ENCODE data around the gene PCDHA4. TPM values are rescaled to one million over a fixed set of nuclear protein-coding genes. Genes with fewer than 3 reads are reported as not detected.

The PCDHA4 gene
- total RNA-seq, 1 experiment from 2014 or later: 5.6 TPM

DNA sequence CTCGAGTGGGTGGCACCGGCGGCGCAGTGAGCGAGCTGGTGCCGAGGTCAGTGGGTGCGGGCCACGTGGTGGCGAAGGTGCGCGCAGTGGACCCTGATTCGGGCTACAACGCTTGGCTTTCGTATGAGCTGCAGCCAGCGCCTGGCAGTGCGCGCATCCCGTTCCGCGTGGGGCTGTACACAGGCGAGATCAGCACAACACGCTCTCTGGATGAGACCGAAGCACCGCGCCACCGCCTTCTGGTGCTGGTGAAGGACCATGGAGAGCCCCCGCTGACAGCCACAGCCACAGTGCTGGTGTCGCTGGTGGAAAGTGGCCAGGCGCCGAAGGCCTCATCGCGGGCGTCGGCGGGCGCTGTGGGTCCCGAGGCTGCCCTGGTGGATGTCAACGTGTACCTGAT lies 16.6 kb downstream of the PCDHA4 start:
- ATAC-seq (no peak), DNase-seq (ENCODE audit: low spot score) (no peak)
- 0 out of 2 replicates have a peak, but pooled peaks cover 1% of the 10 kb centered on the region for H3K9me3 Mint-ChIP-seq
- no peaks in the 10 kb centered on the region for H3K27me3 Mint-ChIP-seq (ENCODE audit: low read depth)
- H3K4me1 Mint-ChIP-seq: peaks cover 2% of the 10 kb centered on the region; the same call in 1 of the 2 replicates
- CTCF ChIA-PET: interaction anchor here (0.6 to 1.6 kb wide), 5 partner anchors 11 to 37 kb away, joined by 3 to 4 read pairs (median 4); partner anchors contain the start of genes PCDHA1, PCDHA2, PCDHA4 and PCDHA7
- H3K4me3 Mint-ChIP-seq: no peak overlapping the region
- peaks cover 2% of the 10 kb centered on the region for H3K36me3 Mint-ChIP-seq
- H3K27ac Mint-ChIP-seq: no peak overlapping the region
- POLR2A ChIA-PET: no interaction called here
- TF ChIP-seq CBFB (CRISPR knock-in tag; IDR thresholded peaks at IDR 0.05; ENCODE audit: low read depth) (no peak), KAT7 (CRISPR knock-in tag; IDR thresholded peaks at IDR 0.05; ENCODE audit: borderline replicate concordance) (no peak), SOX15 (CRISPR knock-in tag; IDR thresholded peaks at IDR 0.05) (no peak), HMGXB4 (CRISPR knock-in tag; IDR thresholded peaks at IDR 0.05) (no peak), ELF4 (CRISPR knock-in tag; IDR thresholded peaks at IDR 0.05; ENCODE audit: low read depth) (no peak), ZNF512 (CRISPR knock-in tag; IDR thresholded peaks at IDR 0.05; ENCODE audit: borderline replicate concordance) (no peak)

DNA sequence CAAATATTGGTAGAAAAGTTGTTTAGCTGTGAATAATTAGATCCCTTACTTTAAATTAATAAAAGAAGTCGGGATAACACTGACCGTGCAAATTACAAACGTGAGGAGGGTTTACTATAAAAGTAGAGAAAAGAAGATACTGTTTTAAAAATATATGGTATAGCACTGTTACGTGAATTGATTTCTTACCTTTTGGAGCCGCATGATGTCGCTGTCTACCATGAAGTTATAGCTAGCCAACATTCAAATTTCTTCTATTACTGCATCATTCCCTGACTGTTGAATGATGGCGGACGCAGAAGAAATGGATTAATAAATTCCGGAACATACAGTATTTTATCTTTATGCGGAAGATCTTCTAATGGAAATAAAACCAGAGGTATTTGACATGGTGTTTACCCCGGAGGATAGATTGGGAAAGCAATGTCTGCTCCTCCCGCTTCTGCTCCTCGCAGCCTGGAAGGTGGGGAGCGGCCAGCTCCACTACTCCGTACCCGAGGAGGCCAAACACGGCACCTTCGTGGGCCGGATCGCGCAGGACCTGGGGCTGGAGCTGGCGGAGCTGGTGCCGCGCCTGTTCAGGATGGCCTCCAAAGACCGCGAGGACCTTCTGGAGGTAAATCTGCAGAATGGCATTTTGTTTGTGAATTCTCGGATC lies 21.0 kb downstream of the PCDHA4 start, which contains the start of gene PCDHA6:
PCDHA6 (plus strand) TSS at position 257 of the 658 bp plus-strand sequence; CDS start at position 389, 132 bp downstream.
- no peaks in the 10 kb centered on the region for H3K27me3 Mint-ChIP-seq (ENCODE audit: low read depth)
- CTCF ChIA-PET: interaction anchor here (0.6 to 3.6 kb wide), 13 partner anchors 10 to 299 kb away, joined by 3 to 32 read pairs (median 4); partner anchors contain the start of genes PCDHA1, PCDHA10, PCDHA2 and PCDHA4
- H3K27ac Mint-ChIP-seq: no peak within 1 kb of the TSS
- H3K4me1 Mint-ChIP-seq: peaks cover 4% of the 10 kb centered on the region; the same call in 1 of the 2 replicates
- POLR2A ChIA-PET: no interaction called here
- H3K36me3 Mint-ChIP-seq: peaks cover 14% of the 10 kb centered on the region
- H3K9me3 Mint-ChIP-seq: 0 out of 2 replicates have a peak, but pooled peaks cover 3% of the 10 kb centered on the region
- no peak for DNase-seq (ENCODE audit: low spot score)
- peak within 1 kb of the TSS; percentile 74 for H3K4me3 Mint-ChIP-seq
- ATAC-seq: peak; percentile 24; the same call in 1 of the 2 replicates
- TF ChIP-seq, protein P1, sequence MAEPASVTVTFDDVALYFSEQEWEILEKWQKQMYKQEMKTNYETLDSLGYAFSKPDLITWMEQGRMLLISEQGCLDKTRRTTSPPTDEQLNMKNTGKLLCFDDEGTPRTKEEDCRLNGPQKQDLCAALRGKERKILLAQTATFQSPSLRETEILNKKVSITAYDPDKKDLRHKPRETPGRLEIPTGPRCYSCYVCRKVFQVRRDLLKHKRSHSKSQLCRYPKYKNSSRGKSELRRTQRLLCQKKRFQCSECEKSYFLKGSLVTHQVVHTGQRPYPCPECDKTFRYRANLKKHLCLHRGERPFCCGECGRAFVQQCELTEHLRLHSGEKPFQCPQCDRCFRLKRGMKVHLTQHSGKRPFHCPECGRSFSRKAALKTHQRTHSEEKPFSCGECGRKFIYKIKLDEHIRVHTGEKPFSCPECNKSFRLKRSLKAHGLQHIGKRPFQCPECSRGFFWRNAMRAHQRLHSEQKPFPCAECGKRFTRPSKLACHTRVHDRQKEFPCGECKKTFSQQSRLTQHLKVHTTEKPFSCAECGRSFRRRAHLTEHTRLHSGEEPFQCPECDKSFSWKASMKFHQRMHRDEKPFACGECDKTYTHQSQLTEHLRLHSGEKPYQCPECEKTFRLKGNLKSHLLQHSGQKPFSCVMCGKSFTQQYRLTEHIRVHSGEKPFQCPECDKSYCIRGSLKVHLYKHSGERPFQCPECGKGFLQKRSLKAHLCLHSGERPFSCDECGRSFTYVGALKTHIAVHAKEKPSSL (CRISPR knock-in tag; conservative IDR thresholded peaks at IDR 0.05): no peak
- no peak for TF ChIP-seq TP53 (CRISPR knock-in tag; IDR thresholded peaks at IDR 0.05)
- TF ChIP-seq, protein P2, sequence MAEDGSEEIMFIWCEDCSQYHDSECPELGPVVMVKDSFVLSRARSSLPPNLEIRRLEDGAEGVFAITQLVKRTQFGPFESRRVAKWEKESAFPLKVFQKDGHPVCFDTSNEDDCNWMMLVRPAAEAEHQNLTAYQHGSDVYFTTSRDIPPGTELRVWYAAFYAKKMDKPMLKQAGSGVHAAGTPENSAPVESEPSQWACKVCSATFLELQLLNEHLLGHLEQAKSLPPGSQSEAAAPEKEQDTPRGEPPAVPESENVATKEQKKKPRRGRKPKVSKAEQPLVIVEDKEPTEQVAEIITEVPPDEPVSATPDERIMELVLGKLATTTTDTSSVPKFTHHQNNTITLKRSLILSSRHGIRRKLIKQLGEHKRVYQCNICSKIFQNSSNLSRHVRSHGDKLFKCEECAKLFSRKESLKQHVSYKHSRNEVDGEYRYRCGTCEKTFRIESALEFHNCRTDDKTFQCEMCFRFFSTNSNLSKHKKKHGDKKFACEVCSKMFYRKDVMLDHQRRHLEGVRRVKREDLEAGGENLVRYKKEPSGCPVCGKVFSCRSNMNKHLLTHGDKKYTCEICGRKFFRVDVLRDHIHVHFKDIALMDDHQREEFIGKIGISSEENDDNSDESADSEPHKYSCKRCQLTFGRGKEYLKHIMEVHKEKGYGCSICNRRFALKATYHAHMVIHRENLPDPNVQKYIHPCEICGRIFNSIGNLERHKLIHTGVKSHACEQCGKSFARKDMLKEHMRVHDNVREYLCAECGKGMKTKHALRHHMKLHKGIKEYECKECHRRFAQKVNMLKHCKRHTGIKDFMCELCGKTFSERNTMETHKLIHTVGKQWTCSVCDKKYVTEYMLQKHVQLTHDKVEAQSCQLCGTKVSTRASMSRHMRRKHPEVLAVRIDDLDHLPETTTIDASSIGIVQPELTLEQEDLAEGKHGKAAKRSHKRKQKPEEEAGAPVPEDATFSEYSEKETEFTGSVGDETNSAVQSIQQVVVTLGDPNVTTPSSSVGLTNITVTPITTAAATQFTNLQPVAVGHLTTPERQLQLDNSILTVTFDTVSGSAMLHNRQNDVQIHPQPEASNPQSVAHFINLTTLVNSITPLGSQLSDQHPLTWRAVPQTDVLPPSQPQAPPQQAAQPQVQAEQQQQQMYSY (CRISPR knock-in tag; IDR thresholded peaks at IDR 0.05): peak; percentile 73

GRCh38 chr5:140828362-140828737 lies 21.5 kb downstream of the PCDHA4 start:
- CTCF ChIA-PET: interaction anchor here (0.6 to 3.6 kb wide), 12 partner anchors 13 to 299 kb away, joined by 3 to 32 read pairs (median 4); partner anchors contain the start of genes PCDHA1, PCDHA10, PCDHA2 and PCDHA4
- POLR2A ChIA-PET: no interaction called here
- H3K27me3 Mint-ChIP-seq (ENCODE audit: low read depth): no peaks in the 10 kb centered on the region
- TF ChIP-seq ZNF281 (CRISPR knock-in tag; IDR thresholded peaks at IDR 0.05): no peak
- TF ChIP-seq RORB (CRISPR knock-in tag; IDR thresholded peaks at IDR 0.05): no peak
- no peak for TF ChIP-seq MXD4 (CRISPR knock-in tag; IDR thresholded peaks at IDR 0.05; ENCODE audit: borderline replicate concordance)
- TF ChIP-seq ZNF219 (CRISPR knock-in tag; IDR thresholded peaks at IDR 0.05; ENCODE audit: borderline replicate concordance): no peak
- TF ChIP-seq ESRRA (CRISPR knock-in tag; IDR thresholded peaks at IDR 0.05; ENCODE audit: borderline replicate concordance): no peak

More at GRCh38 chr5:140828362-140828737, 21.5 kb downstream of the PCDHA4 start:
- peaks cover 4% of the 10 kb centered on the region; the same call in 1 of the 2 replicates for H3K4me1 Mint-ChIP-seq
- H3K9me3 Mint-ChIP-seq: 0 out of 2 replicates have a peak, but pooled peaks cover 3% of the 10 kb centered on the region
- ATAC-seq (peak; percentile 77), DNase-seq (ENCODE audit: low spot score) (no peak)
- no peak overlapping the region for H3K27ac Mint-ChIP-seq
- peak overlapping the region; percentile 74 for H3K4me3 Mint-ChIP-seq
- peaks cover 14% of the 10 kb centered on the region for H3K36me3 Mint-ChIP-seq

Data from WTC11 (cell line).